GM19467 (cell line): ENCODE measurements around the gene CCDC175.

Source experiments
- ATAC-seq: cut with Tn5 transposase; IDR thresholded peaks from one replicate; pipeline ENCODE4 v1.9.1; 2021; ENCODE audit warnings: mild to moderate bottlenecking, moderate library complexity; ENCODE audit not compliant: unreplicated experiment

Gene CCDC175

GRCh38 chr14:59541731-59542130 is 34.9 kb downstream of the CCDC175 start:
- ATAC-seq = no peak

- no peak for ATAC-seq
Measured at GRCh38 chr14:59540852-59541251, 35.8 kb downstream of the CCDC175 start.

- ATAC-seq = no peak
Measured at GRCh38 chr14:59538936-59539335, 37.7 kb downstream of the CCDC175 start.

- no peak for ATAC-seq
Measured at GRCh38 chr14:59537476-59537875, 39.1 kb downstream of the CCDC175 start.

- ATAC-seq = no peak
Measured at GRCh38 chr14:59534361-59534987, 42.1 kb downstream of the CCDC175 start.

GRCh38 chr14:59532419-59532818 is 44.2 kb downstream of the CCDC175 start:
- ATAC-seq = no peak

GRCh38 chr14:59530349-59530748 is 46.3 kb downstream of the CCDC175 start:
- no peak for ATAC-seq

GRCh38 chr14:59529189-59529588 is 47.4 kb downstream of the CCDC175 start:
- ATAC-seq = no peak

GRCh38 chr14:59520224-59520623 is 56.4 kb downstream of the CCDC175 start:
- no peak for ATAC-seq

GRCh38 chr14:59511916-59512575 is 64.6 kb downstream of the CCDC175 start:
- ATAC-seq = no peak

GRCh38 chr14:59510966-59511365 is 65.6 kb downstream of the CCDC175 start:
- ATAC-seq = no peak

GRCh38 chr14:59510001-59510400 is 66.6 kb downstream of the CCDC175 start:
- ATAC-seq = no peak

GRCh38 chr14:59509101-59509500 is 67.5 kb downstream of the CCDC175 start:
- ATAC-seq = no peak

- ATAC-seq = no peak
Measured at GRCh38 chr14:59507752-59508103, 68.9 kb downstream of the CCDC175 start.

GRCh38 chr14:59507063-59507751 is 69.4 kb downstream of the CCDC175 start:
- peak; percentile 83 for ATAC-seq

- ATAC-seq = no peak
Measured at GRCh38 chr14:59503256-59503655, 73.4 kb downstream of the CCDC175 start.

GRCh38 chr14:59500732-59501131 is 75.9 kb downstream of the CCDC175 start:
- ATAC-seq = no peak

GRCh38 chr14:59492384-59492783 is 84.2 kb downstream of the CCDC175 start:
- ATAC-seq = no peak

- ATAC-seq = no peak
Measured at GRCh38 chr14:59490756-59491155, 85.9 kb downstream of the CCDC175 start.

GRCh38 chr14:59484639-59485175 is 91.9 kb downstream of the CCDC175 start:
- peak; percentile 36 for ATAC-seq

- ATAC-seq = peak; percentile 83
Measured at GRCh38 chr14:59483819-59484638, 92.6 kb downstream of the CCDC175 start, which contains the start of the genes JKAMP and L3HYPDH. Gene JKAMP (plus strand): TSS chr14:59484517. CDS start chr14:59484590, 73 bp downstream. Gene L3HYPDH (minus strand): TSS chr14:59484408. CDS start chr14:59484316, 92 bp downstream.
